ENCODE measurements around the gene OR52H1.
"Not testable (repeated sequence)": the region's sequence is repeated elsewhere in the genome, so short reads cannot be mapped to it uniquely, and the experiment has no call there.

The OR52H1 gene
- 0 to 0.31 reads per million in 2 donors for total RNA-seq

GRCh38 chr11:5548440-5548839 lies at the start of gene OR52H1:
OR52H1 (minus strand) TSS chr11:5548540; CDS start chr11:5545505, 3,035 bp downstream.
- no peak for DNase-seq

GRCh38 chr11:5597953-5598352 lies 49.6 kb upstream of the OR52H1 start:
- no peak for DNase-seq

- DNase-seq, result no peak
Observed at GRCh38 chr11:5596607-5597201, 48.4 kb upstream of the OR52H1 start, which contains the start of gene TRIM6. TRIM6 (plus strand) TSS chr11:5596637; CDS start chr11:5596898, 261 bp downstream.

GRCh38 chr11:5593146-5593545 lies 44.8 kb upstream of the OR52H1 start:
- DNase-seq, result no peak

GRCh38 chr11:5592615-5593014 lies 44.3 kb upstream of the OR52H1 start:
- DNase-seq, result no peak

GRCh38 chr11:5591613-5592012 lies 43.3 kb upstream of the OR52H1 start:
- no peak for DNase-seq

- peak; percentile 10 for DNase-seq
Observed at GRCh38 chr11:5589906-5590305, 41.6 kb upstream of the OR52H1 start.

- not testable (repeated sequence) for DNase-seq
Observed at GRCh38 chr11:5584458-5584857, 36.1 kb upstream of the OR52H1 start.

- DNase-seq, result no peak
Observed at GRCh38 chr11:5581014-5581413, 32.7 kb upstream of the OR52H1 start.

GRCh38 chr11:5580577-5580976 lies 32.2 kb upstream of the OR52H1 start, which contains the start of gene OR52B6:
OR52B6 (plus strand) TSS chr11:5580877; CDS start chr11:5580877, 0 bp downstream.
- no peak for DNase-seq

- no peak for DNase-seq
Observed at GRCh38 chr11:5577101-5577500, 28.8 kb upstream of the OR52H1 start.

GRCh38 chr11:5575152-5575551 lies 26.8 kb upstream of the OR52H1 start:
- DNase-seq, result no peak

- no peak for DNase-seq
Observed at GRCh38 chr11:5574654-5575053, 26.3 kb upstream of the OR52H1 start.

GRCh38 chr11:5564259-5565019 lies 16.1 kb upstream of the OR52H1 start:
- DNase-seq, result no peak

- no peak for DNase-seq
Observed at GRCh38 chr11:5557751-5558150, 9.4 kb upstream of the OR52H1 start.

GRCh38 chr11:5556596-5557188 lies 8.4 kb upstream of the OR52H1 start:
- no peak for DNase-seq

GRCh38 chr11:5553343-5553742 lies 5.0 kb upstream of the OR52H1 start:
- no peak for DNase-seq

GRCh38 chr11:5550440-5551095 lies 2.2 kb upstream of the OR52H1 start:
- DNase-seq, result no peak

- no peak for DNase-seq
Observed at GRCh38 chr11:5547982-5548381, 358 bp downstream of the OR52H1 start.

- no peak for DNase-seq
Observed at GRCh38 chr11:5546457-5546856, 1.9 kb downstream of the OR52H1 start.

GRCh38 chr11:5541427-5541826 lies 6.9 kb downstream of the OR52H1 start:
- no peak for DNase-seq

GRCh38 chr11:5536482-5536881 lies 11.9 kb downstream of the OR52H1 start:
- no peak for DNase-seq

GRCh38 chr11:5534046-5534445 lies 14.3 kb downstream of the OR52H1 start:
- no peak for DNase-seq
